HepG2 (cell line): ENCODE data around the gene TMEM182. TPM values are rescaled to one million over a fixed set of nuclear protein-coding genes. Genes with fewer than 3 reads are reported as not detected.

Experiments used
- ADNP ChIP-seq: sonication (generic); formaldehyde crosslinking; IDR thresholded peaks from 2 replicates; pipeline ENCODE4 v1.4.0; 2020; ENCODE audit warnings: missing genetic modification reagents
- DNMT3B ChIP-seq: conservative IDR thresholded peaks from 2 replicates; pipeline ENCODE4 v1.6.1; 2016; ENCODE audit warnings: missing biosample characterization, control low read depth
- EHMT2 ChIP-seq: fragments of 200-600 bp; sonication (generic); IDR thresholded peaks from 2 replicates; pipeline ENCODE4 v1.7.0; 2017; ENCODE audit warnings: antibody characterized with exemption, low read depth, low read length, borderline replicate concordance
- GABPB1 ChIP-seq: IDR thresholded peaks from 2 replicates; pipeline ENCODE4 v1.6.1; 2016; ENCODE audit warnings: mild to moderate bottlenecking, missing genetic modification reagents, moderate library complexity, missing compliant biosample characterization
- GFI1 ChIP-seq: sonication (generic); formaldehyde crosslinking; IDR thresholded peaks from 2 replicates; pipeline ENCODE4 v1.5.0; 2020; ENCODE audit warnings: missing genetic modification reagents, mild to moderate bottlenecking, borderline replicate concordance
- NFE2L2 ChIP-seq: fragments of 150-350 bp; IDR thresholded peaks from 2 replicates; pipeline ENCODE4 v1.6.1; 2014; ENCODE audit warnings: low read length
- ZBTB3 ChIP-seq: sonication (generic); formaldehyde crosslinking; IDR thresholded peaks from 2 replicates; pipeline ENCODE4 v1.4.0; 2020; ENCODE audit warnings: low read depth, mild to moderate bottlenecking, moderate library complexity, missing genetic modification reagents, borderline replicate concordance
- ZFP82 ChIP-seq: sonication (generic); formaldehyde crosslinking; IDR thresholded peaks from 2 replicates; pipeline ENCODE4 v1.5.1; 2020; ENCODE audit warnings: mild to moderate bottlenecking, missing genetic modification reagents, borderline replicate concordance
- ZIK1 ChIP-seq: sonication (generic); formaldehyde crosslinking; IDR thresholded peaks from 2 replicates; pipeline ENCODE4 v1.5.0; 2020; ENCODE audit warnings: mild to moderate bottlenecking, low read depth, missing genetic modification reagents, borderline replicate concordance
- ZNF441 ChIP-seq: sonication (generic); formaldehyde crosslinking; IDR thresholded peaks from 2 replicates; pipeline ENCODE4 v1.7.0; 2021; ENCODE audit warnings: missing genetic modification reagents, borderline replicate concordance
- ZNF569 ChIP-seq: sonication (generic); formaldehyde crosslinking; IDR thresholded peaks from 2 replicates; pipeline ENCODE4 v1.5.0; 2020; ENCODE audit warnings: mild to moderate bottlenecking, missing genetic modification reagents, moderate library complexity, borderline replicate concordance
- ZNF709 ChIP-seq: sonication (generic); formaldehyde crosslinking; IDR thresholded peaks from 2 replicates; pipeline ENCODE4 v1.5.0; 2020; ENCODE audit warnings: mild to moderate bottlenecking, missing genetic modification reagents
- ZNF749 ChIP-seq: sonication (generic); formaldehyde crosslinking; IDR thresholded peaks from 2 replicates; pipeline ENCODE4 v1.8.0; 2022; ENCODE audit warnings: mild to moderate bottlenecking, missing genetic modification reagents, moderate library complexity, borderline replicate concordance
- ZSCAN9 ChIP-seq: IDR thresholded peaks from 2 replicates; pipeline ENCODE4 v1.6.1; 2016; ENCODE audit warnings: borderline replicate concordance
- polyA plus RNA-seq, 8 experiments: library from polyadenylated mRNA; depleted of rRNA in 3 of 8; stranded (reverse) in 7 of 8; unstranded in 1 of 8; fragments of >200 nt; fragmentation: Illumina TruSeq in 4 of 8; extraction: Trizol in 4 of 8; gene quantifications; 2 replicates each; pipeline versions ENCODE4 v1.2.1 to v1.2.3, GENCODE V29; 2011 to 2016; ENCODE audit warnings: low read depth in 4 of 8, missing spikeins in 1 of 8, mixed read lengths in 1 of 8; ENCODE audit not compliant: insufficient read depth in 1 of 8
- total RNA-seq, 5 experiments: library from RNA; depleted of rRNA; stranded (reverse); fragments of >200 nt; fragmentation: Illumina TruSeq; extraction: Trizol; gene quantifications; 2 replicates each; pipeline ENCODE4 v1.2.3, GENCODE V29; 2016; ENCODE audit warnings: low read depth in 1 of 5
- TF ChIP-seq, protein P1 (sequence below): sonication (generic); formaldehyde crosslinking; IDR thresholded peaks from 2 replicates; pipeline ENCODE4 v1.4.0; 2020; ENCODE audit warnings: missing genetic modification reagents
- TF ChIP-seq, protein P2 (sequence below): sonication (generic); formaldehyde crosslinking; IDR thresholded peaks from 2 replicates; pipeline ENCODE4 v1.4.0; 2020; ENCODE audit warnings: missing genetic modification reagents, low read depth, mild to moderate bottlenecking, borderline replicate concordance
- TF ChIP-seq, protein P3 (sequence below): sonication (generic); formaldehyde crosslinking; IDR thresholded peaks from 2 replicates; pipeline ENCODE4 v1.9.0; 2021; ENCODE audit warnings: mild to moderate bottlenecking, missing genetic modification reagents

TMEM182 gene
- total and polyA plus RNA-seq, 2 of the 13 experiments (the other 11 are each of a cell fraction or from before 2014, with no cell fraction given): 8.7 to 8.9 TPM

DNA sequence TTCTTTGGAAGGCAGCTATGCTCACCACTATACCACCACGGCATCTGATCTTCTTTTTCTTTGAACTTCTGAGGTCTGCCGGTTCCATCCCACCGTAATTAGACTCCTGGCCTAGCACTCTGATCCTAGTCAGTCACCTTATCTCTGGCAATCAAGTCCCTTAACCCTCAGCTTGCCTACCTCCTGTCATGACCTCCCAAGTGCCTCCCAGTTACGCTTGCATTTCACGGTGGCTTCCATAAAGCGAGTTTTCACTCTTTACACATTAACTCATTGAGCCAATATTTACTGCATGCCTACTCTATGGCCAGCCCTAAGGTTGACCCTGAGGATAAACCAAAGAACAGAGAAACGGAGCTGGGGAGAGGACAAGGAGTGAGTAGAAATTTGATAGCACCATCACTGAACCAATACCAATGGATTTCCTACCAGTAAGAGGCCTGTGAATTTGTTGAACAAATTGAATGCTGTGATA lies 37.8 kb upstream of the TMEM182 start (continued):
- TF ChIP-seq, protein P1, sequence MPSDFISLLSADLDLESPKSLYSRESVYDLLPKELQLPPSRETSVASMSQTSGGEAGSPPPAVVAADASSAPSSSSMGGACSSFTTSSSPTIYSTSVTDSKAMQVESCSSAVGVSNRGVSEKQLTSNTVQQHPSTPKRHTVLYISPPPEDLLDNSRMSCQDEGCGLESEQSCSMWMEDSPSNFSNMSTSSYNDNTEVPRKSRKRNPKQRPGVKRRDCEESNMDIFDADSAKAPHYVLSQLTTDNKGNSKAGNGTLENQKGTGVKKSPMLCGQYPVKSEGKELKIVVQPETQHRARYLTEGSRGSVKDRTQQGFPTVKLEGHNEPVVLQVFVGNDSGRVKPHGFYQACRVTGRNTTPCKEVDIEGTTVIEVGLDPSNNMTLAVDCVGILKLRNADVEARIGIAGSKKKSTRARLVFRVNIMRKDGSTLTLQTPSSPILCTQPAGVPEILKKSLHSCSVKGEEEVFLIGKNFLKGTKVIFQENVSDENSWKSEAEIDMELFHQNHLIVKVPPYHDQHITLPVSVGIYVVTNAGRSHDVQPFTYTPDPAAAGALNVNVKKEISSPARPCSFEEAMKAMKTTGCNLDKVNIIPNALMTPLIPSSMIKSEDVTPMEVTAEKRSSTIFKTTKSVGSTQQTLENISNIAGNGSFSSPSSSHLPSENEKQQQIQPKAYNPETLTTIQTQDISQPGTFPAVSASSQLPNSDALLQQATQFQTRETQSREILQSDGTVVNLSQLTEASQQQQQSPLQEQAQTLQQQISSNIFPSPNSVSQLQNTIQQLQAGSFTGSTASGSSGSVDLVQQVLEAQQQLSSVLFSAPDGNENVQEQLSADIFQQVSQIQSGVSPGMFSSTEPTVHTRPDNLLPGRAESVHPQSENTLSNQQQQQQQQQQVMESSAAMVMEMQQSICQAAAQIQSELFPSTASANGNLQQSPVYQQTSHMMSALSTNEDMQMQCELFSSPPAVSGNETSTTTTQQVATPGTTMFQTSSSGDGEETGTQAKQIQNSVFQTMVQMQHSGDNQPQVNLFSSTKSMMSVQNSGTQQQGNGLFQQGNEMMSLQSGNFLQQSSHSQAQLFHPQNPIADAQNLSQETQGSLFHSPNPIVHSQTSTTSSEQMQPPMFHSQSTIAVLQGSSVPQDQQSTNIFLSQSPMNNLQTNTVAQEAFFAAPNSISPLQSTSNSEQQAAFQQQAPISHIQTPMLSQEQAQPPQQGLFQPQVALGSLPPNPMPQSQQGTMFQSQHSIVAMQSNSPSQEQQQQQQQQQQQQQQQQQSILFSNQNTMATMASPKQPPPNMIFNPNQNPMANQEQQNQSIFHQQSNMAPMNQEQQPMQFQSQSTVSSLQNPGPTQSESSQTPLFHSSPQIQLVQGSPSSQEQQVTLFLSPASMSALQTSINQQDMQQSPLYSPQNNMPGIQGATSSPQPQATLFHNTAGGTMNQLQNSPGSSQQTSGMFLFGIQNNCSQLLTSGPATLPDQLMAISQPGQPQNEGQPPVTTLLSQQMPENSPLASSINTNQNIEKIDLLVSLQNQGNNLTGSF (CRISPR knock-in tag): no peak
- 0 out of 2 replicates have a peak, but pooled peaks have one; percentile 66 for TF ChIP-seq ZNF709
- 0 out of 2 replicates have a peak, but pooled peaks have one; percentile 38 for TF ChIP-seq ZNF441 (CRISPR knock-in tag)
- TF ChIP-seq GABPB1 (CRISPR knock-in tag): no peak
- no peak for TF ChIP-seq ZIK1 (CRISPR knock-in tag)
- TF ChIP-seq, protein P2, sequence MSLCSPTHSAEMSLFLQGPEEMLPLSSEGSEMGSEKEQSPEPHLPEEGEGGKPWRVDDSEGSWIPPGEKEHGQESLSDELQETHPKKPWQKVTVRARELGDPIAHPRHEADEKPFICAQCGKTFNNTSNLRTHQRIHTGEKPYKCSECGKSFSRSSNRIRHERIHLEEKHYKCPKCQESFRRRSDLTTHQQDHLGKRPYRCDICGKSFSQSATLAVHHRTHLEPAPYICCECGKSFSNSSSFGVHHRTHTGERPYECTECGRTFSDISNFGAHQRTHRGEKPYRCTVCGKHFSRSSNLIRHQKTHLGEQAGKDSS (CRISPR knock-in tag): peak; percentile 91; the same call in 1 of the 2 replicates
- TF ChIP-seq NFE2L2: no peak
- TF ChIP-seq ZNF749 (CRISPR knock-in tag): no peak
- no peak for TF ChIP-seq ADNP (CRISPR knock-in tag)
- TF ChIP-seq, protein P3, sequence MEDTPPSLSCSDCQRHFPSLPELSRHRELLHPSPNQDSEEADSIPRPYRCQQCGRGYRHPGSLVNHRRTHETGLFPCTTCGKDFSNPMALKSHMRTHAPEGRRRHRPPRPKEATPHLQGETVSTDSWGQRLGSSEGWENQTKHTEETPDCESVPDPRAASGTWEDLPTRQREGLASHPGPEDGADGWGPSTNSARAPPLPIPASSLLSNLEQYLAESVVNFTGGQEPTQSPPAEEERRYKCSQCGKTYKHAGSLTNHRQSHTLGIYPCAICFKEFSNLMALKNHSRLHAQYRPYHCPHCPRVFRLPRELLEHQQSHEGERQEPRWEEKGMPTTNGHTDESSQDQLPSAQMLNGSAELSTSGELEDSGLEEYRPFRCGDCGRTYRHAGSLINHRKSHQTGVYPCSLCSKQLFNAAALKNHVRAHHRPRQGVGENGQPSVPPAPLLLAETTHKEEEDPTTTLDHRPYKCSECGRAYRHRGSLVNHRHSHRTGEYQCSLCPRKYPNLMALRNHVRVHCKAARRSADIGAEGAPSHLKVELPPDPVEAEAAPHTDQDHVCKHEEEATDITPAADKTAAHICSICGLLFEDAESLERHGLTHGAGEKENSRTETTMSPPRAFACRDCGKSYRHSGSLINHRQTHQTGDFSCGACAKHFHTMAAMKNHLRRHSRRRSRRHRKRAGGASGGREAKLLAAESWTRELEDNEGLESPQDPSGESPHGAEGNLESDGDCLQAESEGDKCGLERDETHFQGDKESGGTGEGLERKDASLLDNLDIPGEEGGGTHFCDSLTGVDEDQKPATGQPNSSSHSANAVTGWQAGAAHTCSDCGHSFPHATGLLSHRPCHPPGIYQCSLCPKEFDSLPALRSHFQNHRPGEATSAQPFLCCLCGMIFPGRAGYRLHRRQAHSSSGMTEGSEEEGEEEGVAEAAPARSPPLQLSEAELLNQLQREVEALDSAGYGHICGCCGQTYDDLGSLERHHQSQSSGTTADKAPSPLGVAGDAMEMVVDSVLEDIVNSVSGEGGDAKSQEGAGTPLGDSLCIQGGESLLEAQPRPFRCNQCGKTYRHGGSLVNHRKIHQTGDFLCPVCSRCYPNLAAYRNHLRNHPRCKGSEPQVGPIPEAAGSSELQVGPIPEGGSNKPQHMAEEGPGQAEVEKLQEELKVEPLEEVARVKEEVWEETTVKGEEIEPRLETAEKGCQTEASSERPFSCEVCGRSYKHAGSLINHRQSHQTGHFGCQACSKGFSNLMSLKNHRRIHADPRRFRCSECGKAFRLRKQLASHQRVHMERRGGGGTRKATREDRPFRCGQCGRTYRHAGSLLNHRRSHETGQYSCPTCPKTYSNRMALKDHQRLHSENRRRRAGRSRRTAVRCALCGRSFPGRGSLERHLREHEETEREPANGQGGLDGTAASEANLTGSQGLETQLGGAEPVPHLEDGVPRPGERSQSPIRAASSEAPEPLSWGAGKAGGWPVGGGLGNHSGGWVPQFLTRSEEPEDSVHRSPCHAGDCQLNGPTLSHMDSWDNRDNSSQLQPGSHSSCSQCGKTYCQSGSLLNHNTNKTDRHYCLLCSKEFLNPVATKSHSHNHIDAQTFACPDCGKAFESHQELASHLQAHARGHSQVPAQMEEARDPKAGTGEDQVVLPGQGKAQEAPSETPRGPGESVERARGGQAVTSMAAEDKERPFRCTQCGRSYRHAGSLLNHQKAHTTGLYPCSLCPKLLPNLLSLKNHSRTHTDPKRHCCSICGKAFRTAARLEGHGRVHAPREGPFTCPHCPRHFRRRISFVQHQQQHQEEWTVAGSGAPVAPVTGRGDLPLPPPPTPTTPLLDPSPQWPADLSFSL (CRISPR knock-in tag): no peak
- peak; percentile 84; the same call in 1 of the 2 replicates for TF ChIP-seq GFI1 (CRISPR knock-in tag)
- TF ChIP-seq ZNF569 (CRISPR knock-in tag): no peak
- TF ChIP-seq EHMT2: peak; percentile 70; the same call in 1 of the 2 replicates
- peak; percentile 63; the same call in 1 of the 2 replicates for TF ChIP-seq ZSCAN9 (CRISPR knock-in tag)
- no peak for TF ChIP-seq ZFP82
- TF ChIP-seq ZBTB3 (CRISPR knock-in tag): 0 out of 2 replicates have a peak, but pooled peaks have one; percentile 70
- 0 out of 2 replicates have a peak, but pooled peaks have one; percentile 36 for TF ChIP-seq DNMT3B (CRISPR knock-in tag)
